Fibroblast of skin of left biceps (primary cell): ENCODE data around the gene FAM227A.
"Not testable (repeated sequence)": the region's sequence is repeated elsewhere in the genome, so short reads cannot be mapped to it uniquely, and the experiment has no call there.

Experiments
- DNase-seq, 2 experiments: peaks; one replicate each; pipeline ENCODE4 v3.0.0-alpha.2; 2013; ENCODE audit warnings: low read depth in 2 of 2

The FAM227A gene

DNA sequence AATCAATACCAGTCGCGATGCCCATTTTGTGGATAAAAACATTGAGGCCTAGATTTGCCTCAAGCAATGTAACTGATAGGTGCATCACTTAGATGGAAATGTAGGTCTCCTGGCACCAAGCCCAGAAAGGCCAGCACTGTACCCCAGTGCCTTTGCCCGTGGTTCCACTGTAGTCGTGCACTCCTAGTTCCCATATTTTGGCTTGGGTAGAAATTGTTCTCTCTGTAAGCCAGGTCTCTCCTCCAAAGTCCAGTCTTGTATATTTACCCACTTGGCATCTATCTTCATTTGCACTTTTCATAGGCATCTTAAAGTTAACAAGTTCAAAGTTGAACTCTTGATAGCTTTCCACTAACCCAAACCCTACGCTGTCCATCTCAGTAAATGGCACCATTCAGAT lies 44.6 kb downstream of the FAM227A start:
- DNase-seq: no peak

GRCh38 chr22:38610234-38610633 lies 46.0 kb downstream of the FAM227A start:
- DNase-seq: no peak

- no peak for DNase-seq
Observed at GRCh38 chr22:38608992-38609750, 47.0 kb downstream of the FAM227A start.

DNA sequence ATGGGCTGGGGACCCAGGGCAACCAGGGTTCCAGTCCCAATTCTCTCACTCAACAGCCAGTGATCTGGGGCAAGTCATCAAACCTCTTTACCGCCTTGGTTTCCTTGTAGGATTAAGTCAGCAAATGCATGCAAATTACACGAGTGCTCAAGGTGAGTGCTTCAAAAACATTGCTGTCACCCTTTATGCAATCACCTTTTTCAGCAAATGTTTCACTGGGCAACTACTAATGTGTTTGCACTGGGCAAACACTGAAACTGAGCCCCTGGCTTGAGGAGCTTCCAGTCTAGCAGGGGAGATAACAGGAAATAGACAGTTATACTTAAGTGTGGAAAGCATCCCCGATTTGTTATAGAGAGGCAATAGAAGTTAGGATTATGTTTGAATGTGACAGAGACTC lies 48.5 kb downstream of the FAM227A start:
- DNase-seq: no peak

- DNase-seq: no peak
Observed at GRCh38 chr22:38602166-38602565, 54.0 kb downstream of the FAM227A start.

GRCh38 chr22:38601221-38601764 lies 54.9 kb downstream of the FAM227A start:
- DNase-seq: no peak

GRCh38 chr22:38599466-38599865 lies 56.7 kb downstream of the FAM227A start:
- no peak for DNase-seq

DNA sequence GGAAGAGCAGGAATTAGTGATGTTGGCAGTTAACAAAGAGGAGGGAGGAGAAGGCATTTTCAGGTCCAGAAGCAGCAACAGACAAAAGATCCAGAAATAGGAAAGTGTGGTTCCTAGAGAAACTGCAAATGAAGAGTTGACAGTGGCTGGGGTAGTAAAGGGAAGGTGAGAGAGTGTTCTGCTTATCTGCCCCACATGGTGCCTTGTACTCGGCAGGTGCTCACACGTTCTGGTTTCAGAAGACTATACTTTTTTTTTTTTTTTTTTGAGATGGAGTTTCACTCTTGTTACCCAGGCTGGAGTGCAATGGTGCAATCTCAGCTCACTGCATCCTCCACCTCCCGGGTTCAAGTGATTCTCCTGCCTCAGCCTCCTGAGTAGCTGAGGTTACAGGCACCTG lies 73.3 kb downstream of the FAM227A start:
- not testable (repeated sequence) for DNase-seq

- no peak for DNase-seq
Observed at GRCh38 chr22:38578505-38578904, 77.7 kb downstream of the FAM227A start.

- peak; percentile 8 to 23 for DNase-seq
Observed at GRCh38 chr22:38572065-38572464, 84.1 kb downstream of the FAM227A start.

GRCh38 chr22:38570779-38571364 lies 85.3 kb downstream of the FAM227A start:
- no peak for DNase-seq

DNA sequence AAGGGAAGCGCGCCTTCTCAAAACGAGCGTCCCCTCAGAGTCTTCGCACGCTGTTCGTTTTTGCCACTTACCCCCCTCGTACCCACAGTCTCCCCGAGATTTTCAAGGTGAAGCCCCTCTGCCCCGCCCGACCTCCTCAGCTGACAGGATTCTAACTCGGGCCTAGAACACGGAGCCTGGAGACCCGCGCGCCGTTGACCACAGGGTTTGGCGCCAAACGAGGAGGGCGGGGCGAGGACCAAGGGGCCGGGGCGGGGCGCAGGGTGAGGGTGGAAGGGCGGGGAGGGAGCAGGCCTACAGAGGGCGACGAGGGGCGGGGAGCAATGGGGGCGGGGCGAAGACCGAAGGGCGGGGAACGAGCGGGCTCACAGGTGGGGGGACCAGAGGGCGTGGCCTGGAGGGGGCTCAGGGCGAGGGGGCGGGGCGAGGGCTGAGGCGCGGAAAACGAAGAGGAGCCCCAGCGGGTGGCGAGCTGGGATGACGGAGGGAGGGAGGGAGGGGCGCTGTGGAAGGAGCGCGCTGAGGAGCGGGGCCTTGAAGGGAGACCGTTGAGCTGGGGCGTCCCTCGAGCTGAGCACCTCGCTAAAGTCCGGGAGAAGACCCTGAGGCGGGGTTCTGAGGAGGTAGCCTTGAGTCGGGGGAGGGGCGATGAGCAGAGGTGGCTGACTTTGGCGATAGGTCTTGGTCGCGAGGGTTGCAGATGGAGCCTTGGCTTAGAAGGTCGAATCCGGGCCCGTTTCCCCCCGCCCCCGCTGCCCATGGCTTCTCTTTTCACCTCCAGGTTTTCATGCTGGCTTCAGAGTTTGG lies 86.0 kb downstream of the FAM227A start, which contains the start of gene DMC1:
Gene DMC1, minus strand, starts transcription at position 212 of the 807 bp plus-strand sequence. CDS start 1,927 bp downstream, outside the sequence.
- peak; percentile 52 to 55 for DNase-seq

DNA sequence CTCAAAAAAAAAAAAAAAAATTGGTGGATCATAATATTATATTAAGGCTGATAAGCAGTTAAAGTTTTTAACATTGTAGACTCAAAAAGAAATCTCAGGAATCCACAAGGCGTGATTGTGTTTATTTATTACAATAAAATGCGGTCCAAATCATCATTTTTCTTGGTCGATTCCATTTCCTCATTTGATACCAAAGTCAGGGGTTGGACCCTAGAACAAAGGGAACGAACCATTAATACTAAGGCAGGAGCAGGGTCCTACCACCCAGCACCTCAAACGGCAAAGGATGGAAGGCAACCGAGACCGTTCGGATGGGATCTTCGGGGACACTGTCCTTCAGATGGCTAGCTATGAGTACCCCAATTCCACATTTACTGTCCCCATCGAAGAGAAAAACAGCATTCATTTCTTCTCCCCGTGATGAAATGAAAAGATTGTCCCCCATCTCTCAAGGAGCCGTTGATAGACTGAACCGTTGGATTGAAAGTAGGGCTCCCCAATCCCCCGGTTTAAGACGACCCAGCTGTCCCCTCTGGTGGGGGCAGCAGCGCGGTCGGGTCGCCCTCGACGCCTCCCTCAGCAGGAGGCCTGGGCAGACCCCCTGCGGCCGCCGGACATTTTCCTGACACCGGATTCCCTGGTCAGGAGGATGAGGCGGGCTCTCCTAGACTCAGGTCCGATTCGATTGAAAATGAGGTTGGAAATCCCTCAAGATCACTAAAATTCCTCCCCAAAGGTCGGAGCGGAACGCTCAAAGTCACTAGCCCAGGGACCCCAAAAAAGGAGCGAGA lies 86.8 kb downstream of the FAM227A start:
- DNase-seq: no peak

- DNase-seq: peak; percentile 13
Observed at GRCh38 chr22:38567531-38568285, 88.5 kb downstream of the FAM227A start.

GRCh38 chr22:38566726-38567504 lies 89.3 kb downstream of the FAM227A start:
- DNase-seq: no peak

- DNase-seq: no peak
Observed at GRCh38 chr22:38565441-38565840, 90.8 kb downstream of the FAM227A start.

GRCh38 chr22:38564669-38565068 lies 91.5 kb downstream of the FAM227A start:
- DNase-seq: no peak

DNA sequence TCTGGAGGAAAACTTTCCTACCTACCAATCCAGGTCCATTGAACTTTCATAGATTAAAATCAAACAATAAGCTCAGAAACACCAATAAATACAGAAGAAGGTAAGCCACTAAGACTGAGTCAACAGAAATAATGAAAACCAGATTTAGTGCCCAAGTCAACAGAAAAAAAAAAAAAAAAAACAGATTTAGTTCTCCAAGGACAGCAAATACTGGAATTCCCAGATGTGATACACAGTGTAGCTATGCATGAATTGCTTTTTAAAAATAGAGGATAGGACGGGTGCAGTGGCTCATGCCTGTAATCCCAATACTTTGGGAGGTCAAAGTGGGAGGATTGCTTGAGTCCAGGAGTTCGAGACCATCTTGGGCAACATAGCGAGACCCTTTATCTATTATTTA lies 101.9 kb downstream of the FAM227A start:
- peak; percentile 56 to 58 for DNase-seq

DNA sequence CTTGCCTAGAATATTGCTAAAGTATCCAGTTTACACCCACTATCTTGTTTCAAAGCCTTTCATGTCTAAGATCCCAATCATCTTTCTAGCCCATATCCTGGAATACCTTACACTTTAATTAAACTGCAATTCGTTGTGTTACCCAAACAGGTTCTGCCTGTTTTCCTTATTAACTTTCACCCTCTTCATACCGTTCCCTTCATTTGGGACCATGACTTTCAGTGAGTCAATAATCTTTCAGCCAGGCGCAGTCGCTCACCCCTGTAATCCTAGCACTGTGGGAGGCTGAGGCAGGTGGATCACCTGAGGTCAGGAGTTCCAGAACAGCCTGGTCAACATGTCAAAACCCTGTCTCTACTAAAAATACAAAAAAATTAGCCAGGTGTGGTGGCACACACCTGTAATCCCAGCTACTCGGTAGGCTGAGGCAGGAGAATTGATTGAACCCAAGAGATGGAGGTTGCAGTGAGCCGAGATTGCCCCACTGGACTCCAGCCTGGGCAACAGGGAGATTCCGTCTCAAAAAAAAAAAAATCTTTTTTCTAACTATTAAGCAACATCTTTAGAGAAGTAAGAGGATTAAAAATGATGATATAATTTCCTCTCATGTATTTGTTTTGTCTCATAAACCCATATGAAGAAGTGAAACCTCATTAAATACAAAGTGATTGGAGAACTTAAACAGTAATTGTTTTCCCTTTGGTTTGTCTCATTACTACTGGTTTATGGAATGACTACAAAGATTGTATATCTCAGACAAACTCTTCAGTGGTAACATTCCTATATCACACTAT lies 106.9 kb downstream of the FAM227A start:
- DNase-seq: no peak
